HG03354 (cell line): ENCODE data around the gene PSAPL1.

Source experiments
- ATAC-seq: cut with Tn5 transposase; IDR thresholded peaks from one replicate; pipeline ENCODE4 v1.9.1; 2021; ENCODE audit warnings: mild to moderate bottlenecking; ENCODE audit not compliant: unreplicated experiment, poor library complexity, severe bottlenecking

The PSAPL1 gene

GRCh38 chr4:7434766-7435150, at the start of gene PSAPL1:
TSS of gene PSAPL1 (minus strand) at chr4:7434930. CDS start at chr4:7434879, 51 bp downstream.
- ATAC-seq: no peak

GRCh38 chr4:7481227-7481626, 46.5 kb upstream of the PSAPL1 start:
- no peak for ATAC-seq

- no peak for ATAC-seq
Measured at GRCh38 chr4:7480423-7480822, 45.7 kb upstream of the PSAPL1 start.

GRCh38 chr4:7478665-7479064, 43.9 kb upstream of the PSAPL1 start:
- no peak for ATAC-seq

- ATAC-seq: no peak
Measured at GRCh38 chr4:7477695-7478094, 43.0 kb upstream of the PSAPL1 start.

GRCh38 chr4:7476820-7477219, 42.1 kb upstream of the PSAPL1 start:
- no peak for ATAC-seq

- ATAC-seq: no peak
Measured at GRCh38 chr4:7475207-7475606, 40.5 kb upstream of the PSAPL1 start.

- no peak for ATAC-seq
Measured at GRCh38 chr4:7474320-7474719, 39.6 kb upstream of the PSAPL1 start.

GRCh38 chr4:7473081-7473480, 38.4 kb upstream of the PSAPL1 start:
- no peak for ATAC-seq

GRCh38 chr4:7472442-7473013, 37.8 kb upstream of the PSAPL1 start:
- ATAC-seq: no peak

GRCh38 chr4:7470522-7471128, 35.9 kb upstream of the PSAPL1 start:
- no peak for ATAC-seq

- ATAC-seq: no peak
Measured at GRCh38 chr4:7470111-7470510, 35.4 kb upstream of the PSAPL1 start.

GRCh38 chr4:7469023-7469422, 34.3 kb upstream of the PSAPL1 start:
- ATAC-seq: no peak

GRCh38 chr4:7467471-7467870, 32.7 kb upstream of the PSAPL1 start:
- ATAC-seq: no peak

- no peak for ATAC-seq
Measured at GRCh38 chr4:7466904-7467303, 32.2 kb upstream of the PSAPL1 start.

GRCh38 chr4:7466215-7466614, 31.5 kb upstream of the PSAPL1 start:
- no peak for ATAC-seq

GRCh38 chr4:7465017-7465416, 30.3 kb upstream of the PSAPL1 start:
- ATAC-seq: no peak

- ATAC-seq: no peak
Measured at GRCh38 chr4:7464259-7464655, 29.5 kb upstream of the PSAPL1 start.

GRCh38 chr4:7463566-7464258, 29.0 kb upstream of the PSAPL1 start:
- no peak for ATAC-seq

GRCh38 chr4:7462509-7462971, 27.8 kb upstream of the PSAPL1 start:
- ATAC-seq: no peak

GRCh38 chr4:7461230-7461629, 26.5 kb upstream of the PSAPL1 start:
- ATAC-seq: no peak
